ENCODE results near the gene LIPT2.

DNA sequence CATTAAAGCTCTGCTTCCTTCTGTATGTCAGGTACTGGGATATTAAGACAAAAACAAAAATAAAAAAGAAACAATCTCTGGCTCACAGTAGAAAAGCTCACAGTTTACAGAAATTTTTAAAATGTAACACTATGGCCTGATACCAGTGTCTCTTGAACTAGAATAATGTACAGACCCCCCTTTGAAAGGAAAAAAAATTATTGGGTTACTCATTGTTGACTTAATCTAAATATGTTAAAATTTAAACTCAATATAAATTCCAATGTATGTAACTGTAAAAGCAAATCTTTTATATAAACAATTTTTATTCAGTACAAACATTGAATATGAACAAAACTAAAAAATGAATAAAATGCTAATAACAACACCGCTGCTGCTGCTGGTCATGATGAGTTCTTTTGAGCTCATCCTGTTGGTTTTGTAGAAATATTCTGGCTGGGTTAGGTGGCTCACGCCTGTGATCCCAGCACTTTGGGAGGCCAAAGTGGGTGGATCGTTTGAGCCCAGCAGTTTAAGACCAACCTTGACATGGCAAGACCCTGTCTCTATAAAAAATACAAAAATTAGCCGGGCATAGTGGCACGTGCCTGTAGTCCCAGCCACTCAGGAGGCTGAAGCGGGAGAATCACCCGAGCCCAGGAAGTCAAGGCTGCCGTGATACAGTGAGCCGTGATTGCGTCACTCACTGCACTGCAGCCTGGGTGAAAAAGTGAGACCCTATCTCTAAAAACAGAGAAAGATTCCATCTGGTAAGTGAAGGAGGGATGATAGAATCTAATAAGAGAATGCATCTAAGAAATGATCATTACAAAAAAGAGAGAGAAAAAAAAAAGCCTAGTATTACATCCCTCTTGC, 14.4 kb downstream of the LIPT2 start:
- TF ChIP-seq, protein P1, sequence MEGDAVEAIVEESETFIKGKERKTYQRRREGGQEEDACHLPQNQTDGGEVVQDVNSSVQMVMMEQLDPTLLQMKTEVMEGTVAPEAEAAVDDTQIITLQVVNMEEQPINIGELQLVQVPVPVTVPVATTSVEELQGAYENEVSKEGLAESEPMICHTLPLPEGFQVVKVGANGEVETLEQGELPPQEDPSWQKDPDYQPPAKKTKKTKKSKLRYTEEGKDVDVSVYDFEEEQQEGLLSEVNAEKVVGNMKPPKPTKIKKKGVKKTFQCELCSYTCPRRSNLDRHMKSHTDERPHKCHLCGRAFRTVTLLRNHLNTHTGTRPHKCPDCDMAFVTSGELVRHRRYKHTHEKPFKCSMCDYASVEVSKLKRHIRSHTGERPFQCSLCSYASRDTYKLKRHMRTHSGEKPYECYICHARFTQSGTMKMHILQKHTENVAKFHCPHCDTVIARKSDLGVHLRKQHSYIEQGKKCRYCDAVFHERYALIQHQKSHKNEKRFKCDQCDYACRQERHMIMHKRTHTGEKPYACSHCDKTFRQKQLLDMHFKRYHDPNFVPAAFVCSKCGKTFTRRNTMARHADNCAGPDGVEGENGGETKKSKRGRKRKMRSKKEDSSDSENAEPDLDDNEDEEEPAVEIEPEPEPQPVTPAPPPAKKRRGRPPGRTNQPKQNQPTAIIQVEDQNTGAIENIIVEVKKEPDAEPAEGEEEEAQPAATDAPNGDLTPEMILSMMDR (IDR thresholded peaks at IDR 0.05), result no peak
- TF ChIP-seq EZH2 (IDR thresholded peaks at IDR 0.05; ENCODE audit: borderline replicate concordance, insufficient read depth, low read depth, low read length, poor library complexity, severe bottlenecking), result no peak
